ELR (cell line): ENCODE data around the gene PARVB.
"Not testable (repeated sequence)": the region's sequence is repeated elsewhere in the genome, so short reads cannot be mapped to it uniquely, and the experiment has no call there.

Source experiments
- DNase-seq: peaks from one replicate; pipeline ENCODE4 v3.0.0-alpha.2; 2015; ENCODE audit warnings: low read depth

PARVB gene

GRCh38 chr22:43998679-43999264 lies 25.3 kb upstream of the PARVB start:
- no peak for DNase-seq

GRCh38 chr22:43999378-43999777 lies 24.7 kb upstream of the PARVB start:
- DNase-seq, result no peak

DNA sequence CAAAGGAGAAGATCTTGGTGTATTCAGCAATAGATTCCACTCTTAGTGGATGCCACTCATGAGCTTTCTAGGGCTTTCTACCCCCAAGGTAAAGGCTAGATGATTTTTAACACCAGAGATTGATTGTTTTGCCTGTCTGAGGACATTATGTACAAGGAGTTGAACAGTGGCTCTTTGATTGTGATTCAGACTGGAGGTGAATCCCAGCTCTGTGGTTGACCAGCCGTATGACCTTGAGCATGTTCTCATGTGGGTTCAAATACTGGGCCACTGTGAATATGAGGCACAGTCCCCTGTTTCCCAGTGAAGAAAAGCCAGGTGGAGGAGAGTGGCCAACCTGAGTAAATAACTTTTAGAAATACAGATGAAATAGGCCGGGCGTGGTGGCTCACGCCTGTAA lies 24.0 kb upstream of the PARVB start:
- no peak for DNase-seq

DNA sequence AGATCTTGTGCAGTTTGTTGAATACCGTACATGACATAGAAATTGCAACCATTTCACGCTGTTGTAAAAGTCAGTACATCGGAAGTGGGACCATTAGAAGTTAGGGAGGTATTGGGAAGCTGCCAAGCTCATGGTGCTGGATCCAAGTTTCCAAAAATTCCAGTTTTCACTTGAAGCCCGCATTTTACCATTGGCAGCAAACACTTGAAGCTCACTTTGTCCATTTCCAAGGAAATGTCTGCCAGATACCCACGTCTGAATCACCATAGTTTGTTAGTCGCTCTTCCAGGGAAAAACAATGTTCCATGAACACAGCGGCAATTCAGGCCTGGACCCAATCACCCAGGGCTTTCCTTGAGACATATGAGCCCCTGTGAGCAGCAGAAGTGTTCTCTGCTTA lies 22.6 kb upstream of the PARVB start:
- DNase-seq, result no peak

DNA sequence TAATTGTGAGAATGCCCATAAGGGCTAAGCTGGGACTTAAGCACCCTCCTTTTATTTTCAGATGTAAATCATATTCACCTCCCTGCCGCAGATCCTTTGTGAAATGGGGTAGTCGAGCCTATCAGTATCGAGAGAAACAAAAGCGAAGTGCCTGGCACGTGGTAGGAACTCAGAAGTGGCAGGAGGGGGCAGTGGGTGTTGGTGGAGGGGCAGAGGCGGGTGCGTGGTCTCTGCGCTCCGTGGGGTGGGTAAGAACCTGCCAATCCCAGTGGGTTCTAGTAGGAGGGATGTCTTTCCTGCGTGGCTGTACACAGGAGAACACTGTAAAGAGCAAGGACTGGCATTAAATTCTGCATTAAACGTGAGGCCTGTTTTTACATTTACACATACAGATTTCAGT lies 21.8 kb upstream of the PARVB start:
- no peak for DNase-seq

- no peak for DNase-seq
Measured at GRCh38 chr22:44002997-44003396, 21.1 kb upstream of the PARVB start.

GRCh38 chr22:44003405-44004103 lies 20.5 kb upstream of the PARVB start:
- DNase-seq, result peak; percentile 27

- DNase-seq, result no peak
Measured at GRCh38 chr22:44004104-44004460, 20.0 kb upstream of the PARVB start.

DNA sequence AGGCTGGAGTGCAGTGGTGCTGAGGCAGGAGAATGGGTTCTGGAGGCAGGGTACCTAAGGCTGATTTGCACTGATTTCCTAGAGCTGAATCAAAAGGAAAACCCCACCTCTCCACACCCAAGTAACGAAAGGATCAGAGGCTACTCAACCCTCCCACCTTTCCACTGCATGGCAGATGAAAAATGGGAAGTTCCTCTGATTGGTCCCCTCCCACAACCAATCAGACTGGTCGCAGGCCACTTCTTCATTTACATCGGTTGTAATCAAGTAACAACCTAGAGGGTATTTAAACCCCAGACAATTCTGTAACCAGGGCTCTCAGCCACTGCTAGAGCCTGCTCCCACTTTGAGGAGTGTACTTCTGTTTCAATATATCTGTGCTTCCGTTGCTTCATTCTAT lies 18.6 kb upstream of the PARVB start:
- DNase-seq, result no peak

DNA sequence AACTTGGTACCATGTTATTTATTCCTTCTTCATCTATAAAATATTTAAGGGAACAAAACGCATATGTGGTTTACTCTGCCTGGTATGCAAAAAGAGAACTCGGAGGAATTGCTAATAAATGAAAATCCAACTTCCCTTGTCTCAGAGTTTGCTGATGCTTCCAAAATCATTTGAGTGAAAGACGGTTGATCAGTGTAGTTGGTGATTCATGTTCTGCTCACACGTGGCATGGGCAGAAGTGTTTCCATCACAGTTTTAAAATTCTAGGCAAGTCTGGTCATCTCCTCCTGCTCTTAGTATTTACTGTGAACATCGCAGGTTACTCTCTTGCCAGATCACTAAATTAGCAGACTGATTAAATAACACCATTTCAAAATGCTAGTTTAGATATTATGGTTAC lies 11.9 kb upstream of the PARVB start:
- no peak for DNase-seq

- no peak for DNase-seq
Measured at GRCh38 chr22:44012591-44012990, 11.5 kb upstream of the PARVB start.

- DNase-seq, result no peak
Measured at GRCh38 chr22:44014241-44014640, 9.9 kb upstream of the PARVB start.

GRCh38 chr22:44016586-44016985 lies 7.5 kb upstream of the PARVB start:
- DNase-seq, result not testable (repeated sequence)

GRCh38 chr22:44018594-44018993 lies 5.5 kb upstream of the PARVB start:
- DNase-seq, result no peak

- no peak for DNase-seq
Measured at GRCh38 chr22:44019416-44019815, 4.7 kb upstream of the PARVB start.

DNA sequence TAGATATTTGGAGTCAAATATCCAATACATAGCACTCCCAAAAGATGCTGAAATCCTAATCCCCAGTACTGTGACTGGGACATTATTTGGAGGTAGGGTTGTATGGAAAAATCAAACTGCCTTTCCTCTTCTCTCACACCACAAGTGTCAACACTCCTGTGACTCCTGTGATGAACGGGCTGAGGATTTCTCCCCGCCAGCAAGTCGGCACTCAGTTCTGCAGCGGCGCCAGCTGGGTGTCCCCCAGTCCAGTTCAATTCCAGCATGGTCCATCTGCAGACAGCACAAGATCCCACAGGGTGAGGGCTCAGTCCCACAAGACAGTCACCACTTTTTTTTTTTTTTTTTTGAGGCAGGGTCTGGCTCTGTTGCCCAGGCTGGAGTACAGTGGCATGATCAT lies 4.3 kb upstream of the PARVB start:
- DNase-seq, result no peak

DNA sequence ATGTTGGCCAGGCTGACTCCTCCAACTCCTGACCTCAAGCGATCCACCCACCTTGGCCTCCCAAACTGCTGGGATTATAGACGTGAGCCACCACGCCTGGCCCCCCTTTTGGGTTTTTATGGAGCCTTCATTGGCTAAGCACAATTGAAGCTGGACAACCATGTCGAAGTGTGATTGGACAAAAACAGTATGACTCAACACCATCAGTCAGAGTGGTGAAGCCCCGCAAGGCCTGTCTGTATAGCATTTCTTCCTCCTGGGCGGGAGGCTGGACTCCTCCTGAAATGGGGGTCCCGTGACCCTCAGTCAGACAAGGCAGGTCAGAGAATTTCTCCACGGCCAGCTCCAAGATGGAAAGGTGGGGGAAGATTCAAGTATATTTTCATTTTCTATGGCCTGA lies 3.1 kb upstream of the PARVB start:
- peak; percentile 30 for DNase-seq

GRCh38 chr22:44023404-44024287 lies 456 bp upstream of the PARVB start:
- peak; percentile 58 for DNase-seq

DNA sequence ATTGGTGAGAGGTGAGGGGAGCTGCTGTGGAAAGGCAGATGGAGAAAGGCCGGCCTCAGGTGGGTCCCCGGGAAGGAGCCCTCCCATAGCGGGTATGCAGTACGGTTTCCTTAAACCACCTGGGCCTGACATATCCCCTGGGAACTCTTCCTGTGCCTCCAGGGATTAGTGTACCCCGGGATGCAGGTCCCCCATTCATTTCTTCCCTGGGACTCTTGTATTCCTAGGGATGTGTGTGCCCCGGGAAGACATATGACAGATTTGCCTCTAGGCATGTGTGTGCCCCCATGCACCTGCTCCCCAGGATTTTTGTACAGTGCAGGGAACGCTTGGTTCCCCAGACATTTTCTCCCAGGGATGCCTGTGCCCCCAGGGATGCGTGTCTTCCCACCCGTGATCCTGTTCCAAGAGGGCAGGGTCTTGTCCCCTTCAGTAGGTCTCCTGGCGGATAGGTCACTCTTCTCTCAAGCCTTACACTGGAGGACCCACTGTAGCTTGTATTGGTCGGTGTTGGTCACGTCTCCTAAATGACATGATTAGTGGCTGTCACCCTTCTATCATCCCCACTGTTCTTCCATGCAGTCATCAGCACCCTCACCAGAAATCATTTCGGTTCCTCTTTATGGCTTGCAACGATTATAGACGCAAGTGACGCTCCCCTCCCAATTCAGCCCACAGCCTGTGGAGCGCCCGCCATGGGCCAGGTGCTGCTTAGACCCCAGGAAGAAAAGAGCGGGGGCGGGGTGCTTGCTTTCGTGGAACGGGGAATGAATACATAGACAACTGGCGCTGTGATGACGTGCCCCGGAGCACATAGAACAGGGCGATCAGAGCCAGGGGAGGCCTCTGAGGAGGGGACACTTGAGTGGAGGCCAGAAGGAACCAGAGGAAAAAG lies 1.3 kb downstream of the PARVB start:
- DNase-seq, result no peak

DNA sequence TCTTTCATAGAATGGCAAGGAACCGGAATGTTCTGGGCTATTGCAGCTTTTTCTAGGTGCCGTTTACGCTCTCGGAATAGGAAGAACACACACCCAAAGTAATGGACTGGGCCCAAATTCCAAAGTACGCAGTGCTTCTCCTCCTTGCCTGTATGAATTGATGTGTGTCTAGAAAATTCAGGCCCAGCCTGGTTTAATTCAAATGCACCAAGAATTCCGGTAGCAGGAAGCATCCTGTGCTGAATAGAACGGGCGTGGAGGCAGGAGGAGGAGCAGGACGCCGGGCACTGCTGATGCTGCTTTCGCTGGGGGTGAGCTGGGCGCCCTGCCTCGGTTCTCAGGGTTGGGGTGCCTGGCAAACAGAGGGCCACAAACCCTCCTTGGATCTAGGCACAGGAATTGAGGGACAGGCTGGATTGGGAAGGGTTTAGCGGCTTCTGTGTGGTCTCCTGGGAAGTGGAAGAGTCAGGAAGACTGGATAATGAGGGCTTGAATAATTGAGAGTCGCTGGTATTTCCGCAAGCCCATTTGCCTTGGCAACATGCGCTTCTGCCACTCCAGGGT lies 2.0 kb downstream of the PARVB start:
- no peak for DNase-seq

DNA sequence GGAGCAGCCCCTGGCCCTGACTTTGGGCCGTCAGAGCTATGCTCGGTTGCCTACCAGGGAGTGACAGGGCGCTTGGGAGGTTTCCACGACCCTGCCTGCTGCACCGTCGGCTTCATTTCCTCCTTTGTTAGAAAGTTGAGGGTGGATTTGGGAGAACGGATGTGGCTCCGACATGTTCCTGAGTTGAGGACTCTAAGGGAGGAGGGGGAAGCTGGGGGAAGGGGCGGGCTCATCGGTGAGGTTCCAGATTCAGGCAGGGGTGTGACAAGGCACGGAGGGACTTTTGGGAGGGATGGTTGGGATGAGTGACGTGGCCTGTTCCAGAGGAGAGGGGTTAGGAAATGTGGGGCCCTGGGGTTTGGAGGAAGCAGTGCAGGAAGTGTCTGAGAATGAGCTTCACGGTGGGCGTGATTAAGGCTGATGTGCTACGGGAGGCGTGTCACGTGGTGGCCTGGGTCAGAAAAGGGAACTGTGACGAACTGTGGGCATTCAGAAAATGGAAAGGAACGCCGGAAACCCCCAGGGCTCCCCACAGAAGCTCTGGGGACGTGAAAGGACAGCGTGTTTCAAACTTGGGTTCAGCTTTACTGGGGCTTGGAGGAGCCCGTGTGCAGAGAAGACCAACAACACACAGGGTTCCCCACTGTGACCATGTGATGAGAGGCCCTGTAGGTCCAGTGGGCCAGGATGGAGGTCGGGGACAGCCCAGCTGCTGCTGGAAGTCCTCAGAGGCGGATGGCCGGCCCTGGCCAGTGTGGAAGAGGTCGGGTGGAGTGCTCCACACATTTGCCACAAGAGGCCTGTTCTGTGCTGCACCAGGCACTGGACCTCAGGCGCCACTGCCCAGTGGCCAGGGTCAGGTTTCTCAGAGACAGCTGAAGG lies 2.8 kb downstream of the PARVB start:
- no peak for DNase-seq
